CD4-positive, alpha-beta T cell (primary cell): ENCODE measurements around the gene C15orf61. TPM values are rescaled to one million over a fixed set of nuclear protein-coding genes. Genes with fewer than 3 reads are reported as not detected.

Experiments used
- ATAC-seq: fragments of 200-7000 bp; cut with Tn5 transposase; one replicate; pipeline ENCODE4 v1.10.0; 2022; ENCODE audit warnings: mild to moderate bottlenecking; ENCODE audit not compliant: poor library complexity
- CTCF ChIA-PET: fragments of 350-600 bp; sonication (Branson Sonifier 250); formaldehyde crosslinking; loops from one replicate; lab custom pipeline; 2021; ENCODE audit warnings: antibody characterized with exemption, inconsistent platforms; lab: Charles Lee
- POLR2A ChIA-PET: fragments of 350-600 bp; sonication (Branson Sonifier 250); formaldehyde crosslinking; loops from one replicate; lab custom pipeline; 2021; ENCODE audit warnings: antibody characterized with exemption, inconsistent platforms; lab: Charles Lee
- DNase-seq, 14 experiments: peaks; one replicate each; pipeline ENCODE4 v3.0.0-alpha.2; 2013 to 2020; ENCODE audit warnings: mixed read lengths in 2 of 14
- H3K27ac ChIP-seq, 2 donors: one replicate each; pipeline versions ENCODE4 v1.5.1 to v1.7.0; 2013; ENCODE audit warnings: low read length in 2 of 2, low read depth in 1 of 2, mild to moderate bottlenecking in 1 of 2
- H3K27me3 ChIP-seq, 2 experiments: 1 replicate in 1 of 2; 2 replicates in 1 of 2; pipeline versions ENCODE4 v1.6.1 to v1.7.0; 2013; ENCODE audit warnings: low read length in 2 of 2, control low read depth in 1 of 2, mild to moderate bottlenecking in 1 of 2, moderate library complexity in 1 of 2; ENCODE audit not compliant: insufficient read depth in 2 of 2, control insufficient read depth in 1 of 2
- H3K36me3 ChIP-seq: one replicate; pipeline ENCODE4 v1.6.1; 2013; ENCODE audit warnings: low read length, control low read depth; ENCODE audit not compliant: insufficient read depth
- H3K4me1 ChIP-seq: one replicate; pipeline ENCODE4 v1.6.1; 2013; ENCODE audit warnings: low read length, control low read depth; ENCODE audit not compliant: insufficient read depth
- H3K4me3 ChIP-seq: one replicate; pipeline ENCODE4 v1.5.1; 2013; ENCODE audit warnings: mild to moderate bottlenecking, low read length, moderate library complexity
- H3K9me3 ChIP-seq, 2 experiments: 1 replicate in 1 of 2; 2 replicates in 1 of 2; pipeline versions ENCODE4 v1.6.1 to v1.7.0; 2013; ENCODE audit warnings: low read length in 2 of 2, mild to moderate bottlenecking in 2 of 2, control low read depth in 1 of 2, moderate library complexity in 1 of 2; ENCODE audit not compliant: control insufficient read depth in 1 of 2, insufficient read depth in 1 of 2
- H3K27ac Mint-ChIP-seq: one replicate; pipeline ENCODE4 v1.8.0; 2020; ENCODE audit warnings: mixed read lengths
- H3K27me3 Mint-ChIP-seq: one replicate; pipeline ENCODE4 v1.8.0; 2021; ENCODE audit warnings: mixed read lengths
- H3K36me3 Mint-ChIP-seq: one replicate; pipeline ENCODE4 v1.8.0; 2021; ENCODE audit warnings: low read depth, mixed read lengths
- H3K4me1 Mint-ChIP-seq: one replicate; pipeline ENCODE4 v1.8.0; 2021; ENCODE audit warnings: low read depth, mixed read lengths
- H3K4me3 Mint-ChIP-seq: one replicate; pipeline ENCODE4 v1.8.0; 2020; ENCODE audit warnings: mild to moderate bottlenecking, mixed read lengths
- H3K9me3 Mint-ChIP-seq: one replicate; pipeline ENCODE4 v1.8.0; 2020; ENCODE audit warnings: mixed read lengths
- intact Hi-C, 2 experiments: fragments of 100-400 bp; cut with DNase I in 1 of 2; cut with micrococcal nuclease in 1 of 2; formaldehyde crosslinking; loops; one replicate each; pipeline versions ENCODE4 v1.15.1 to v1.9.0; 2023 to 2025; cut with DNase I, micrococcal nuclease
- total RNA-seq, 174 experiments: library from RNA in 2 of 174; stranded (reverse) in 2 of 174; gene quantifications; one replicate each; pipeline ENCODE4 v1.2.3 and lab custom pipeline; 2021 to 2026
- TF ChIP-seq, protein P1 (sequence below): fragments of 200-600 bp; IDR thresholded peaks from one replicate; pipeline ENCODE4 v1.8.0; 2022; ENCODE audit warnings: antibody characterized with exemption, mild to moderate bottlenecking

C15orf61 gene
- total RNA-seq, 2 experiments from 2014 or later = 11.3 to 12.0 TPM

DNA sequence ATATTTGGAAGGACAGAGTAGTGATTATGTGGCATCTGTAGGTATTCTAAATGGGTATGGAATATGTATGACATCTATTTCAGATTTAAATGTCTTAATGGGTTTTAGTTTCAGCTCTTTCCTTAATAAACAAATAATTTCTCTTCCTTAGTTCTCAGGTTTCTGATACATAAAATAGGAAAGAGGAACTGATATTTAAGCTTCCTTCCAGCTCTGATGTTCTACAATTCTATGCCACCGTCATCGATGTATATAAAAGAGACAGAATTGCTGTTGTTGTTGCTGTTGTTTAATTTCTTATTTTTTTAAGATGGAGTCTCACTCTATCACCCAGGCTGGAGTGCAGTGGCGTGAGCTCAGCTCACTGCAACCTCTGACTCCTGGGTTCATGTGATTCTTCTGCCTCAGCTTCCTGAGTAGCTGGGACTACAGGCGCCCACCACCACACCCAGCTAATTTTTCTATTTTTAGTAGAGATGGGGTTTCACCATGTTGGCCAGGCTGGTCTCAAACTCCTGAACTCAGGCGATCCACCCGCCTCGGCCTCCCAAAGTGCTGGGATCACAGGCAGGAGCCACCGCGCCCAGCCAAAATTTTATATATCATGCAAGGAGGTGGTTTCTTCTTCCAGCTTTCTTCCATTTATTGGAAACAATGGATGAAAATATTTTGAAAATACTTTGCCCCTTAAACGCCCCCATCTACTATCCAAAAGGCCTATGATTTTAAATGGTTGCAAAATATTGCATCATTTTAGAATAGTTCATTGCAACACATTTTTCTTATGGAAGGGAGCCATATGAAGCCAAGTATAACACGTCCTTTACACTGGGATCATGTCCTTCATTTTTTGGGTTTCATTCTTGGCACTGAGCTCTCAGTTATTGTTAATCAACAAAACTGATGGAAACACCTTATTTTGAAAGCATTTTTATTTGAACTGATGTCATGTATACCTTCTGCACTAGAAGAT lies 13.9 kb upstream of the C15orf61 start:
- TF ChIP-seq, protein P1, sequence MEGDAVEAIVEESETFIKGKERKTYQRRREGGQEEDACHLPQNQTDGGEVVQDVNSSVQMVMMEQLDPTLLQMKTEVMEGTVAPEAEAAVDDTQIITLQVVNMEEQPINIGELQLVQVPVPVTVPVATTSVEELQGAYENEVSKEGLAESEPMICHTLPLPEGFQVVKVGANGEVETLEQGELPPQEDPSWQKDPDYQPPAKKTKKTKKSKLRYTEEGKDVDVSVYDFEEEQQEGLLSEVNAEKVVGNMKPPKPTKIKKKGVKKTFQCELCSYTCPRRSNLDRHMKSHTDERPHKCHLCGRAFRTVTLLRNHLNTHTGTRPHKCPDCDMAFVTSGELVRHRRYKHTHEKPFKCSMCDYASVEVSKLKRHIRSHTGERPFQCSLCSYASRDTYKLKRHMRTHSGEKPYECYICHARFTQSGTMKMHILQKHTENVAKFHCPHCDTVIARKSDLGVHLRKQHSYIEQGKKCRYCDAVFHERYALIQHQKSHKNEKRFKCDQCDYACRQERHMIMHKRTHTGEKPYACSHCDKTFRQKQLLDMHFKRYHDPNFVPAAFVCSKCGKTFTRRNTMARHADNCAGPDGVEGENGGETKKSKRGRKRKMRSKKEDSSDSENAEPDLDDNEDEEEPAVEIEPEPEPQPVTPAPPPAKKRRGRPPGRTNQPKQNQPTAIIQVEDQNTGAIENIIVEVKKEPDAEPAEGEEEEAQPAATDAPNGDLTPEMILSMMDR = no peak
- no peak overlapping the region for H3K4me3 ChIP-seq
- H3K27me3 Mint-ChIP-seq = no peaks in the 10 kb centered on the region
- H3K27ac ChIP-seq = no peak overlapping the region
- no peaks in the 10 kb centered on the region for H3K9me3 ChIP-seq
- CTCF ChIA-PET = no interaction called here
- H3K36me3 ChIP-seq = peaks cover 3% of the 10 kb centered on the region
- DNase-seq (no peak), ATAC-seq (no peak)
- intact Hi-C loops = no loop called here
- no peaks in the 10 kb centered on the region for H3K4me1 Mint-ChIP-seq
- no peaks in the 10 kb centered on the region for H3K4me1 ChIP-seq
- H3K4me3 Mint-ChIP-seq = no peak overlapping the region
- no peaks in the 10 kb centered on the region for H3K27me3 ChIP-seq
- no peaks in the 10 kb centered on the region for H3K9me3 Mint-ChIP-seq
- POLR2A ChIA-PET = no interaction called here
- peaks cover 5% of the 10 kb centered on the region for H3K36me3 Mint-ChIP-seq
- H3K27ac Mint-ChIP-seq = no peak overlapping the region

GRCh38 chr15:67508407-67508806 lies 12.5 kb upstream of the C15orf61 start:
- Histone ChIP-seq H3K4me3 (no peak overlapping the region), H3K4me1 (no peaks in the 10 kb centered on the region), H3K27ac (no peak overlapping the region), H3K9me3 (no peaks in the 10 kb centered on the region), H3K36me3 (peaks cover 3% of the 10 kb centered on the region), H3K27me3 (no peaks in the 10 kb centered on the region)
- H3K9me3 Mint-ChIP-seq = no peaks in the 10 kb centered on the region
- TF ChIP-seq, protein P1 = no peak
- CTCF ChIA-PET = no interaction called here
- intact Hi-C loops = no loop called here
- no peak for DNase-seq
- POLR2A ChIA-PET = interaction anchor here (0.8 kb wide), 1 partner anchor 12 kb away, joined by 3 read pairs; the partner anchor contains the start of gene C15orf61
- no peak overlapping the region for H3K4me3 Mint-ChIP-seq
- H3K36me3 Mint-ChIP-seq = peaks cover 14% of the 10 kb centered on the region
- H3K27me3 Mint-ChIP-seq = no peaks in the 10 kb centered on the region
- ATAC-seq = no peak
- H3K27ac Mint-ChIP-seq = no peak overlapping the region
- no peaks in the 10 kb centered on the region for H3K4me1 Mint-ChIP-seq

- CTCF ChIA-PET = no interaction called here
- H3K4me3 Mint-ChIP-seq = no peak overlapping the region
Observed at GRCh38 chr15:67509918-67510317, 11.0 kb upstream of the C15orf61 start.

More at GRCh38 chr15:67509918-67510317, 11.0 kb upstream of the C15orf61 start:
- H3K36me3 ChIP-seq = peaks cover 3% of the 10 kb centered on the region
- peaks cover 25% of the 10 kb centered on the region for H3K36me3 Mint-ChIP-seq
- no peak overlapping the region for H3K27ac ChIP-seq
- H3K27ac Mint-ChIP-seq = no peak overlapping the region
- H3K27me3 ChIP-seq = no peaks in the 10 kb centered on the region
- no peaks in the 10 kb centered on the region for H3K4me1 ChIP-seq
- TF ChIP-seq, protein P1 = no peak
- no peak for ATAC-seq
- no peak for DNase-seq
- no peaks in the 10 kb centered on the region for H3K9me3 Mint-ChIP-seq
- no peak overlapping the region for H3K4me3 ChIP-seq
- intact Hi-C loops = loop anchor here in 1 of 2 experiments (5.0 kb wide), 1 partner anchor 37 kb away; no protein-coding TSS in a partner anchor
- no peaks in the 10 kb centered on the region for H3K4me1 Mint-ChIP-seq
- H3K9me3 ChIP-seq = no peaks in the 10 kb centered on the region
- POLR2A ChIA-PET = no interaction called here
- H3K27me3 Mint-ChIP-seq = no peaks in the 10 kb centered on the region
